NOMO-1 treated with DMSO at 0.1 percent for 48 hours (cell line): ENCODE data around the gene ZNF362.

Experiments used
- DNase-seq: peaks from one replicate; lab custom pipeline; 2025; ENCODE audit not compliant: unreplicated experiment; lab: John Stamatoyannopoulos, UW

ZNF362 gene

GRCh38 chr1:33267468-33268205 lies 11.3 kb downstream of the ZNF362 start:
- no peak for DNase-seq

- DNase-seq = no peak
These were observed 12.2 kb downstream of the ZNF362 start for GRCh38 chr1:33268457-33268856.

- no peak for DNase-seq
These were observed 12.8 kb downstream of the ZNF362 start for GRCh38 chr1:33268927-33269610.

- no peak for DNase-seq
These were observed 13.3 kb downstream of the ZNF362 start for GRCh38 chr1:33269621-33270020.

- DNase-seq = no peak
These were observed 14.1 kb downstream of the ZNF362 start for GRCh38 chr1:33270379-33270778.

GRCh38 chr1:33270808-33271465 lies 14.6 kb downstream of the ZNF362 start:
- no peak for DNase-seq

GRCh38 chr1:33271666-33272505 lies 15.6 kb downstream of the ZNF362 start:
- no peak for DNase-seq

- no peak for DNase-seq
These were observed 16.2 kb downstream of the ZNF362 start for GRCh38 chr1:33272509-33272908.

GRCh38 chr1:33272930-33273329 lies 16.6 kb downstream of the ZNF362 start:
- no peak for DNase-seq

GRCh38 chr1:33273406-33273805 lies 17.1 kb downstream of the ZNF362 start:
- no peak for DNase-seq

GRCh38 chr1:33273961-33274371 lies 17.7 kb downstream of the ZNF362 start:
- DNase-seq = no peak

- DNase-seq = no peak
These were observed 18.2 kb downstream of the ZNF362 start for GRCh38 chr1:33274446-33274845.

- DNase-seq = no peak
These were observed 18.9 kb downstream of the ZNF362 start for GRCh38 chr1:33275195-33275594.

- no peak for DNase-seq
These were observed 19.6 kb downstream of the ZNF362 start for GRCh38 chr1:33275706-33276572.

- no peak for DNase-seq
These were observed 20.4 kb downstream of the ZNF362 start for GRCh38 chr1:33276573-33277298.

GRCh38 chr1:33277488-33278084 lies 21.3 kb downstream of the ZNF362 start:
- no peak for DNase-seq

- no peak for DNase-seq
These were observed 23.9 kb downstream of the ZNF362 start for GRCh38 chr1:33280091-33280661.

GRCh38 chr1:33281554-33282303 lies 25.4 kb downstream of the ZNF362 start:
- no peak for DNase-seq
